ES-I3 (cell line): ENCODE data around the gene MMP23B.

Experiments used
- H3K36me3 ChIP-seq: 2 replicates; pipeline ENCODE4 v1.6.1; 2013; ENCODE audit warnings: mild to moderate bottlenecking, low read length, control low read depth, moderate library complexity; ENCODE audit not compliant: insufficient read depth
- H3K4me1 ChIP-seq: 2 replicates; pipeline ENCODE4 v1.6.1; 2013; ENCODE audit warnings: mild to moderate bottlenecking, control low read depth, low read length; ENCODE audit not compliant: insufficient read depth
- H3K9ac ChIP-seq: 2 replicates; pipeline ENCODE4 v1.6.1; 2013; ENCODE audit warnings: low read depth, mild to moderate bottlenecking, low read length, moderate library complexity
- H3K9me3 ChIP-seq: 2 replicates; pipeline ENCODE4 v1.6.1; 2013; ENCODE audit warnings: mild to moderate bottlenecking, low read length, moderate library complexity; ENCODE audit not compliant: control insufficient read depth, insufficient read depth

The MMP23B gene

GRCh38 chr1:1621173-1622009 is 10.6 kb upstream of the MMP23B start:
- Histone ChIP-seq H3K9ac (no peak overlapping the region), H3K4me1 (no peaks in the 10 kb centered on the region), H3K9me3 (no peaks in the 10 kb centered on the region), H3K36me3 (no peaks in the 10 kb centered on the region; the same call in 1 of the 2 replicates)

DNA sequence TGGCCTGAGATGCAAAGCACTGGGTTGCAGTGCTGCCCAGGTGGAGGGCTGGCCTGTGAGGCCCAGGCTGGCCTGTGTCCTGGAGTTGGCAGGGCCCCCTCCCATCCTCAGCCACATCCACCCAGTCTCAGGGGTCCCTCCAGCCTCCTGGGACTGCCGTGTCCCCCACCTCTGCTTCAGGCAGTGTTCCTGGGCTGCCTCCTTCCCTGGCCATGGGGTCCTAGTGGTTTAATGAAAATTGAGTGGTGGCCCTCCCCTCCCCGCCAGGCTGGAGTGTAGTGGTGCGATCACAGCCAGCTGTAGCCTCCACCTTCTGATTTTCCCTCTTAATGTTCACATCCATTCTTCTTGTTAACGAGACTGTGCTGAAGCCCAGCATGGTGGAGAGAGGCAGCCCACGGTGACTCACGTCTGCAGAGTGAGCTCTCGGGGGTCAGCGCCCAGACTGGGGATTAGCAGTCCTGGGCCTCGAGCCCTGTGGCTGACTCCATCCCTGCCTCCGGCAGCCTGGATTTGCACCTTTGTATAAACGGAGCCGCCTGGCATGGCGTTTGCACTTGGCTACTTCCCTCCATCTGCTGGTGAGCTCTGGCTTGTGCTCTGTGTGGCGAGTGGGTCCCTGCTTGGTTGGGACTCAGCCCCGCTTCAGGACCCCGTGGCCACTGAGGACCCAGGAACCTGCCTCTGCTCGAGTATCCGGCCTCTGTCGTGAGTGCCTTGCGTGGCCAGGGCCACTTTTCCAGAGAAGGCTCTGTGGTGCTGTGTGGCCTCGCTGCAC is 9.8 kb upstream of the MMP23B start:
- Histone ChIP-seq H3K9ac (no peak overlapping the region), H3K36me3 (no peaks in the 10 kb centered on the region; the same call in 1 of the 2 replicates), H3K9me3 (no peaks in the 10 kb centered on the region), H3K4me1 (no peaks in the 10 kb centered on the region)

DNA sequence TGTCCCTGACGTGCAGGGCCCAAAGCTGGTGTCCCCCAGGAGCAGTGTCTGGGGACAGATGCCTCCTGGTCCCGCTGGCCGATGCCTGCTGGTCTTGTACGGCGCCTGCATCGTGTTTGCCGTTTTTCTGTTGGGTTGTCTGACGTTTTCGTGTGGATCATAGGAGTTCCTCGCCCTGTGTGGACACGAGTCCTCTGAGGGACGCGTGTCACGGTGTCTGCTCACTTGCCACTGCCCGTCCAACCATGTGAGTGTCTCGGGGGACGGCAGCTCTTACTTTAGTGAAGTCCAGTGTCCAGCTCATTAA is 9.2 kb upstream of the MMP23B start:
- H3K9me3 ChIP-seq: no peaks in the 10 kb centered on the region
- no peak overlapping the region for H3K9ac ChIP-seq
- H3K36me3 ChIP-seq: no peaks in the 10 kb centered on the region
- no peaks in the 10 kb centered on the region for H3K4me1 ChIP-seq

GRCh38 chr1:1623181-1623630 is 8.8 kb upstream of the MMP23B start:
- Histone ChIP-seq H3K36me3 (no peaks in the 10 kb centered on the region), H3K4me1 (no peaks in the 10 kb centered on the region), H3K9ac (no peak overlapping the region)

GRCh38 chr1:1623631-1624442 is 8.1 kb upstream of the MMP23B start:
- no peaks in the 10 kb centered on the region for H3K36me3 ChIP-seq
- no peaks in the 10 kb centered on the region for H3K9me3 ChIP-seq
- H3K4me1 ChIP-seq: no peaks in the 10 kb centered on the region
- H3K9ac ChIP-seq: no peak overlapping the region

More at GRCh38 chr1:1623181-1623630, 8.8 kb upstream of the MMP23B start:
- no peaks in the 10 kb centered on the region for H3K9me3 ChIP-seq

GRCh38 chr1:1624443-1625403 is 7.2 kb upstream of the MMP23B start:
- Histone ChIP-seq H3K9me3 (no peaks in the 10 kb centered on the region), H3K9ac (no peak overlapping the region), H3K4me1 (no peaks in the 10 kb centered on the region), H3K36me3 (no peaks in the 10 kb centered on the region)

- H3K4me1 ChIP-seq: no peaks in the 10 kb centered on the region
- no peak overlapping the region for H3K9ac ChIP-seq
- H3K36me3 ChIP-seq: no peaks in the 10 kb centered on the region
- no peaks in the 10 kb centered on the region for H3K9me3 ChIP-seq
These were observed 6.6 kb upstream of the MMP23B start for GRCh38 chr1:1625404-1625775.

DNA sequence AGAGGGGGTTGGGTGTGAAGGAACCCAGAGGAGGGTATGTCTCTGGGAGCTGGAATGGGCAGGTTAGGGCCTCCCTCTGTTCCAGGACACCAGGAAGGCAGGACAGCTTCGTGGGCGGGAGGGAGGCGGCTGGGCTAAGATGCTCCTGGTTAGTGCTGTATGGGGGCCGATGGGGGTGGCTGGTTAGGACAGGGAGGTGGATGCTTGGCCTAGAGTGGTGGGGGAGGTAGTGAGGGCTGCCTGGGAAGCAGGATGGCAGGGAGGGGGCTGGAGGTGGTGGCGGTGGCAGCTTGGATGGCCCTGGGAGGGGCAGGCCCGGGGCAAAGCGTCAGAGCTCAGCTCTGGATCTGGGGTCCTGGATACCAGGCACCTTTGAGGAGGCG is 6.2 kb upstream of the MMP23B start:
- Histone ChIP-seq H3K9ac (no peak overlapping the region), H3K4me1 (no peaks in the 10 kb centered on the region)

GRCh38 chr1:1626207-1627141 is 5.5 kb upstream of the MMP23B start:
- Histone ChIP-seq H3K9me3 (no peaks in the 10 kb centered on the region), H3K36me3 (no peaks in the 10 kb centered on the region), H3K9ac (no peak overlapping the region), H3K4me1 (no peaks in the 10 kb centered on the region)

More for the DNA sequence above, 6.2 kb upstream of the MMP23B start:
- H3K9me3 ChIP-seq: no peaks in the 10 kb centered on the region
- no peaks in the 10 kb centered on the region for H3K36me3 ChIP-seq

DNA sequence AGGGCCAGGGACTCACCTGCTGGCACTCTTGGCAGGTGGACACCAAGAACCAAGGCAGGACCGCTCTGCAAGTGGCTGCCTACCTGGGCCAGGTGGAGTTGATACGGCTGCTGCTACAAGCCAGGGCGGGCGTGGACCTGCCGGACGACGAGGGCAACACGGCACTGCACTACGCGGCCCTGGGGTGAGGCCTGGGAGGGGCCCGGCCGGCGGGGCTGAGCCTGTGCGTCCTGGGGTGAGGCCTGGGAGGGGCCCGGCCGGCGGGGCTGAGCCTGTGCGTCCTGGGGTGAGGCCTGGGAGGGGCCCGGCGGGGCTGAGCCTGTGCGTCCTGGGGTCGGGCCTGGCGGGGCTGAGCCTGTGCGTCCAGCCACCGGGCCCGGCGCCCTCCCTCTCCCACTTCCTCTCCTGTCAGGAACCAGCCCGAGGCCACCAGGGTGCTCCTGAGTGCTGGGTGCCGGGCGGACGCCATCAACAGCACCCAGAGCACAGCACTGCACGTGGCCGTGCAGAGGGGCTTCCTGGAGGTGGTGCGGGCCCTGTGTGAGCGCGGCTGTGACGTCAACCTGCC is 4.6 kb upstream of the MMP23B start:
- Histone ChIP-seq H3K9ac (no peak overlapping the region), H3K36me3 (no peaks in the 10 kb centered on the region), H3K9me3 (no peaks in the 10 kb centered on the region), H3K4me1 (no peaks in the 10 kb centered on the region)

DNA sequence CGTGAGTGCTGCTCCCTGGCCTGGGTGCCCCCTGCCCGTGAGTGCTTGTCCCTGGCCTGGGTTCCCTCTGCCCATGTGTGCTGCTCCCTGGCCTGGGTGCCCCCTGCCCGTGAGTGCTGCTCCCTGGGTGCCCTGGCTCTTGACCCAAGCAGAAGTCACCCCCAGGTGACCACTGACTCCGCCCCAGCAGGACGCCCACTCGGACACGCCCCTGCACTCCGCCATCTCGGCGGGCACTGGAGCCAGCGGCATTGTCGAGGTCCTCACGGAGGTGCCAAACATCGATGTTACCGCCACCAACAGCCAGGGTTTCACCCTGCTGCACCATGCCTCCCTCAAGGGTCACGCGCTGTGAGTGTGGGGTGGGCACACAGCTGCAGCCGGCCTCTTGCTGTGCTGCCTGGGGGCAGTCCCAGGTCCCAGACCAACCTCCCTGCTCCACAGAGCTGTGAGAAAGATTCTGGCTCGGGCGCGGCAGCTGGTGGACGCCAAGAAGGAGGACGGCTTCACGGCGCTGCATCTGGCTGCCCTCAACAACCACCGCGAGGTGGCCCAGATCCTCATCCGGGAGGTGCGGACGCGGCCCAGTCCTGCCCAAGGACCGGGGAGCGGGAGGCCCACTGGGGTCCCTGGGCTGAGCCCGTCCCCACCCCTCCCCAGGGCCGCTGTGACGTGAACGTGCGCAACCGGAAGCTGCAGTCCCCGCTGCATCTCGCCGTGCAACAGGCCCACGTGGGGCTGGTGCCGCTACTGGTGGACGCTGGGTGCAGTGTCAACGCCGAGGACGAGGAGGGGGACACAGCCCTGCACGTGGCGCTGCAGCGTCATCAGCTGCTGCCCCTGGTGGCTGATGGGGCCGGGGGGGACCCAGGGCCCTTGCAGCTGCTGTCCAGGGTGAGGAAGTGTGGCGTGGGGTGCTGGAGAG is 3.9 kb upstream of the MMP23B start:
- Histone ChIP-seq H3K9me3 (no peaks in the 10 kb centered on the region), H3K4me1 (no peaks in the 10 kb centered on the region), H3K9ac (no peak overlapping the region), H3K36me3 (no peaks in the 10 kb centered on the region)
